Brain microvascular endothelial cell (primary cell): ENCODE measurements around the gene UGT1A1.

ENCODE experiments used
- DNase-seq: peaks from one replicate; pipeline ENCODE4 v3.0.0-alpha.2; 2020
- H3K27ac ChIP-seq: fragments of 250-450 bp; sonication (Bioruptor Pico); 2 replicates; pipeline ENCODE4 v1.5.1; 2020; ENCODE audit warnings: mild to moderate bottlenecking, moderate library complexity
- H3K27me3 ChIP-seq: fragments of 250-450 bp; sonication (Bioruptor Pico); replicated peaks from 2 replicates; pipeline ENCODE4 v1.5.1; 2020; ENCODE audit warnings: mild to moderate bottlenecking
- H3K36me3 ChIP-seq: fragments of 250-450 bp; sonication (Bioruptor Pico); replicated peaks from 2 replicates; pipeline ENCODE4 v1.5.1; 2020; ENCODE audit warnings: mild to moderate bottlenecking
- H3K4me3 ChIP-seq: 2 replicates; pipeline ENCODE4 v1.5.1; 2011; ENCODE audit warnings: low read depth, mild to moderate bottlenecking, control low read depth, low read length, moderate library complexity
- CTCF ChIP-seq: IDR thresholded peaks from 2 replicates; pipeline ENCODE4 v1.5.1; 2011; ENCODE audit warnings: low read depth, mild to moderate bottlenecking, moderate library complexity, low read length, control low read depth, inconsistent platforms; ENCODE audit errors: missing control alignments
- in situ Hi-C: cut with HindIII; loops from 2 replicates; pipeline ENCODE4 v1.10.0; 2017; ENCODE audit warnings: low sequenced_read_pairs, low pct_ligation_motif_present

Gene UGT1A1

GRCh38 chr2:233818639-233819621, 58.9 kb downstream of the UGT1A1 start:
- in situ Hi-C loops: no loop called here
- H3K4me3 ChIP-seq: no peak overlapping the region
- H3K27me3 ChIP-seq: no peaks in the 10 kb centered on the region
- TF ChIP-seq CTCF: no peak
- no peak overlapping the region for H3K27ac ChIP-seq
- DNase-seq: no peak
- H3K36me3 ChIP-seq: no peaks in the 10 kb centered on the region

- no peak for TF ChIP-seq CTCF
- no peak for DNase-seq
- no peaks in the 10 kb centered on the region for H3K36me3 ChIP-seq
- H3K4me3 ChIP-seq: no peak overlapping the region
- no peak overlapping the region for H3K27ac ChIP-seq
- in situ Hi-C loops: no loop called here
- H3K27me3 ChIP-seq: no peaks in the 10 kb centered on the region
These were observed 60.1 kb downstream of the UGT1A1 start for GRCh38 chr2:233819884-233820773.

GRCh38 chr2:233820774-233821105, 60.7 kb downstream of the UGT1A1 start:
- no peak overlapping the region for H3K4me3 ChIP-seq
- no peak for TF ChIP-seq CTCF
- in situ Hi-C loops: no loop called here
- H3K27ac ChIP-seq: no peak overlapping the region
- DNase-seq: no peak
- no peaks in the 10 kb centered on the region for H3K36me3 ChIP-seq
- H3K27me3 ChIP-seq: no peaks in the 10 kb centered on the region

- DNase-seq: no peak
- no peaks in the 10 kb centered on the region for H3K27me3 ChIP-seq
- H3K27ac ChIP-seq: no peak overlapping the region
- in situ Hi-C loops: no loop called here
- TF ChIP-seq CTCF: no peak
- no peak overlapping the region for H3K4me3 ChIP-seq
- no peaks in the 10 kb centered on the region for H3K36me3 ChIP-seq
These were observed 61.1 kb downstream of the UGT1A1 start for GRCh38 chr2:233821196-233821595.

GRCh38 chr2:233821709-233822100, 61.6 kb downstream of the UGT1A1 start:
- no peak for TF ChIP-seq CTCF
- in situ Hi-C loops: no loop called here
- no peak for DNase-seq
- no peaks in the 10 kb centered on the region for H3K36me3 ChIP-seq
- no peaks in the 10 kb centered on the region for H3K27me3 ChIP-seq
- no peak overlapping the region for H3K4me3 ChIP-seq
- no peak overlapping the region for H3K27ac ChIP-seq
